Prostate gland (tissue), 2 donors: ENCODE results near the gene IRX5. TPM values are rescaled to one million over a fixed set of nuclear protein-coding genes. Genes with fewer than 3 reads are reported as not detected.

Experiments
- DNase-seq: peaks from one replicate; pipeline ENCODE4 v3.0.0-alpha.2; 2019; ENCODE audit warnings: low spot score
- H3K27ac ChIP-seq, 2 donors: fragments of 200-600 bp; sonication (generic); 2 replicates each; pipeline ENCODE4 v1.5.1; 2017 to 2019
- H3K27me3 ChIP-seq: fragments of 200-600 bp; sonication (generic); replicated peaks from 2 replicates; pipeline ENCODE4 v1.5.1; 2019; ENCODE audit not compliant: insufficient read depth
- H3K36me3 ChIP-seq, 2 donors: fragments of 200-600 bp; sonication (generic); 1 replicate in 1 of 2; 2 replicates in 1 of 2; pipeline versions ENCODE4 v1.5.1 to v1.8.1; 2017 to 2019
- H3K4me1 ChIP-seq: fragments of 200-600 bp; sonication (generic); replicated peaks from 2 replicates; pipeline ENCODE4 v1.5.1; 2019
- H3K4me3 ChIP-seq, 2 donors: fragments of 200-600 bp; sonication (generic); 2 replicates each; pipeline ENCODE4 v1.5.1; 2017 to 2019
- H3K9me3 ChIP-seq: fragments of 200-600 bp; sonication (generic); 2 replicates; pipeline ENCODE4 v1.5.1; 2017
- POLR2A ChIP-seq: fragments of 450-650 bp; IDR thresholded peaks from one replicate; pipeline ENCODE4 v1.6.1; 2016; ENCODE audit warnings: antibody characterized with exemption, mild to moderate bottlenecking
- POLR2AphosphoS5 ChIP-seq: sonication (generic); formaldehyde crosslinking; IDR thresholded peaks from one replicate; pipeline ENCODE4 v1.6.1; 2017; ENCODE audit warnings: antibody characterized with exemption
- WGBS: methylation state at CpG from one replicate; pipeline ENCODE4 v1.1.5; 2018; 5-methylcytosine and 5-hydroxymethylcytosine counted together
- intact Hi-C: fragments of 100-400 bp; cut with DNase I; formaldehyde crosslinking; loops from one replicate; pipeline ENCODE4 v1.14.2; 2022
- total RNA-seq, 2 donors: library from RNA; depleted of rRNA; stranded (reverse); fragments of >200 nt; gene quantifications; one replicate each; pipeline ENCODE4 v1.1.0, GENCODE V29; 2016
- TF ChIP-seq, protein P1 (sequence below), 4 experiments: fragments of 200-600 bp in 2 of 4; fragments of 450-650 bp in 2 of 4; sonication (generic) in 2 of 4; IDR thresholded peaks; 1 replicate in 3 of 4; 2 replicates in 1 of 4; pipeline ENCODE4 v1.5.1; 2016 to 2019; ENCODE audit warnings: antibody characterized with exemption in 4 of 4, mild to moderate bottlenecking in 2 of 4, moderate library complexity in 2 of 4

Gene IRX5
- total RNA-seq, 2 donors from 2014 or later: 12.7 to 38.8 TPM

GRCh38 chr16:54977211-54977610, 46.5 kb downstream of the IRX5 start:
- TF ChIP-seq, protein P1, sequence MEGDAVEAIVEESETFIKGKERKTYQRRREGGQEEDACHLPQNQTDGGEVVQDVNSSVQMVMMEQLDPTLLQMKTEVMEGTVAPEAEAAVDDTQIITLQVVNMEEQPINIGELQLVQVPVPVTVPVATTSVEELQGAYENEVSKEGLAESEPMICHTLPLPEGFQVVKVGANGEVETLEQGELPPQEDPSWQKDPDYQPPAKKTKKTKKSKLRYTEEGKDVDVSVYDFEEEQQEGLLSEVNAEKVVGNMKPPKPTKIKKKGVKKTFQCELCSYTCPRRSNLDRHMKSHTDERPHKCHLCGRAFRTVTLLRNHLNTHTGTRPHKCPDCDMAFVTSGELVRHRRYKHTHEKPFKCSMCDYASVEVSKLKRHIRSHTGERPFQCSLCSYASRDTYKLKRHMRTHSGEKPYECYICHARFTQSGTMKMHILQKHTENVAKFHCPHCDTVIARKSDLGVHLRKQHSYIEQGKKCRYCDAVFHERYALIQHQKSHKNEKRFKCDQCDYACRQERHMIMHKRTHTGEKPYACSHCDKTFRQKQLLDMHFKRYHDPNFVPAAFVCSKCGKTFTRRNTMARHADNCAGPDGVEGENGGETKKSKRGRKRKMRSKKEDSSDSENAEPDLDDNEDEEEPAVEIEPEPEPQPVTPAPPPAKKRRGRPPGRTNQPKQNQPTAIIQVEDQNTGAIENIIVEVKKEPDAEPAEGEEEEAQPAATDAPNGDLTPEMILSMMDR (IDR thresholded peaks at IDR 0.05): no peak
- no peak for TF ChIP-seq POLR2A
- no peak for TF ChIP-seq POLR2AphosphoS5
- H3K27me3 ChIP-seq: no peaks in the 10 kb centered on the region
- 73% methylated on average over 4 of the region's 4 CpGs for WGBS
- intact Hi-C loops: no loop called here
- H3K4me1 ChIP-seq: no peaks in the 10 kb centered on the region
- H3K9me3 ChIP-seq: no peaks in the 10 kb centered on the region
- no peak overlapping the region for H3K4me3 ChIP-seq
- no peak overlapping the region for H3K27ac ChIP-seq
- H3K36me3 ChIP-seq: no peaks in the 10 kb centered on the region
- no peak for DNase-seq

- Histone ChIP-seq H3K4me3 (no peak overlapping the region), H3K27ac (no peak overlapping the region), H3K27me3 (no peaks in the 10 kb centered on the region), H3K9me3 (no peaks in the 10 kb centered on the region), H3K4me1 (no peaks in the 10 kb centered on the region), H3K36me3 (no peaks in the 10 kb centered on the region)
- TF ChIP-seq, protein P1 (IDR thresholded peaks at IDR 0.05): no peak
- TF ChIP-seq POLR2AphosphoS5 (no peak), POLR2A (no peak)
- DNase-seq: no peak
- WGBS: 93% methylated on average over 5 of the region's 5 CpGs
- intact Hi-C loops: no loop called here
Measured at GRCh38 chr16:54980821-54981220, 50.2 kb downstream of the IRX5 start.
